ENCODE data around the gene RAP1A.

RAP1A gene

DNA sequence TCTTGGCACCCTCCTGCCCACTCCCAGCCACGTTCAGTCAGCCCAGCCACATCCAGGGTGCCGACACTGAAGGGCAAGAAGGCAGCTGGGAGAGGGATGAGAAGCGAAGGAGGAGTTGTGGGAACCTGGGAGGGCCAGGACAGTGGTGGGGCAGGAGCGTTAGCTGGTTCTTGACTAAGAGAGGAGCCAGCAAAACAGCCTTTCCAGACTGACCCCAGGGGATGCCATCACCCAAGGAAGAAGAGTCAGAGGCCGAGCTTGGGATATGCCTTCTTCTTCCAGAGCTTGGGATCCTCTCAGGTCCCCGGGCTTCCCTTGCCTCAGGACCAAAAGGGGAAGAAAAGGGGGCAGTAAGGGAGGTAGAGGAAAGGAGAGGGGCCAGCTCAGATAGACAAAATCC, 112.4 kb downstream of the RAP1A start:
- Histone ChIP-seq H3K4me3 (ENCODE audit: insufficient read depth in 1 of 2, low read depth in 1 of 2, low read length in 2 of 2) (no peak overlapping the region), H3K4me2 (ENCODE audit: low read length, poor library complexity, severe bottlenecking) (no peak overlapping the region), H3K4me1 (ENCODE audit: control insufficient read depth, insufficient read depth, low read depth, low read length) (peaks cover 21% of the 10 kb centered on the region), H3K4ac (ENCODE audit: low read depth in 1 of 2, low read length in 2 of 2) (no peak overlapping the region), H3K14ac (ENCODE audit: low read length in 2 of 2) (no peak overlapping the region), H2BK5ac (ENCODE audit: low read depth, low read length, poor library complexity, severe bottlenecking) (no peak overlapping the region), H2AFZ (ENCODE audit: low read depth, low read length) (no peak overlapping the region), H4K8ac (ENCODE audit: low read length) (no peak overlapping the region), H3K79me1 (replicated peaks; ENCODE audit: low read length, poor library complexity, severe bottlenecking) (peaks cover 27% of the 10 kb centered on the region), H3K9ac (ENCODE audit: low read length) (peak overlapping the region; percentile 80), H3K18ac (ENCODE audit: low read depth in 1 of 2, low read length in 2 of 2) (peak overlapping the region in 1 of 2 experiments; percentile 13), H3K27me3 (ENCODE audit: control insufficient read depth in 1 of 2, insufficient read depth in 1 of 2, low read length in 2 of 2) (no peaks in the 10 kb centered on the region), H3K36me3 (ENCODE audit: control insufficient read depth in 1 of 2, insufficient read depth in 2 of 2, low read depth in 1 of 2, low read length in 2 of 2) (peaks cover 16 to 35% of the 10 kb centered on the region in 2 experiments), H2BK12ac (ENCODE audit: low read length in 2 of 2) (peak overlapping the region in 1 of 2 experiments; percentile 17), H2BK15ac (ENCODE audit: low read depth, poor library complexity, severe bottlenecking) (no peak overlapping the region), H3K9me3 (ENCODE audit: control insufficient read depth, low read length) (no peaks in the 10 kb centered on the region), H4K91ac (ENCODE audit: low read length) (no peak overlapping the region), H2BK120ac (ENCODE audit: low read depth, low read length) (no peak overlapping the region), H3K27ac (ENCODE audit: low read length, poor library complexity, severe bottlenecking) (no peak overlapping the region), H2AK5ac (ENCODE audit: low read length, severe bottlenecking) (no peak overlapping the region), H3K23ac (ENCODE audit: low read length in 2 of 2) (peak overlapping the region in 1 of 2 experiments; percentile 47)
- DNase-seq, result no peak
- WGBS, result 97% methylated on average over 5 of the region's 6 CpGs

DNA sequence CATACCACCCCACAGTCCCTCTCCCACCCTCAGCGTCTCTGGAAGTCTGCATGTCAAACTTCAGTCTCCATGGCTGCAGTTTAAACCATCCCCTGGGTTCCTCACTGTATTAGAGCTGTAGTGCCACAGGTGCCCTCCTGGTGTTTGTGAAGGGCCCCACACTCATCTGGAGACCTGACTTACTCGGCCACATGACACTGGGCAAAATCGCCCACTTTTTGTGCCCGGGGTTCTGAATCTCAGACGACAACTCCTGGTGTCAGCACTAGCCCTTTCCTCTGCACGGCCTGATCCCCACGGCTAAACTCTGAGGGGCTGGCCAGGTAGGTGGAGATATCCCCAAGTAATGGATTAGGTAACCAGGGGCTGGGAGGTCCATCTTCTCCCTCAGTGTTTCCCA, 113.1 kb downstream of the RAP1A start:
- no peaks in the 10 kb centered on the region for H3K27me3 ChIP-seq (ENCODE audit: control insufficient read depth in 1 of 2, insufficient read depth in 1 of 2, low read length in 2 of 2)
- no peak overlapping the region for H2BK5ac ChIP-seq (ENCODE audit: low read depth, low read length, poor library complexity, severe bottlenecking)
- H3K4me2 ChIP-seq (ENCODE audit: low read length, poor library complexity, severe bottlenecking), result no peak overlapping the region
- H2BK12ac ChIP-seq (ENCODE audit: low read length in 2 of 2), result peak overlapping the region; percentile 56 to 65
- H4K91ac ChIP-seq (ENCODE audit: low read length), result peak overlapping the region; percentile 55
- H3K9me3 ChIP-seq (ENCODE audit: control insufficient read depth, low read length), result no peaks in the 10 kb centered on the region
- H3K27ac ChIP-seq (ENCODE audit: low read length, poor library complexity, severe bottlenecking), result no peak overlapping the region
- H2AFZ ChIP-seq (ENCODE audit: low read depth, low read length), result no peak overlapping the region
- WGBS, result 90% methylated on average over 6 of the region's 7 CpGs
- peaks cover 22% of the 10 kb centered on the region for H3K4me1 ChIP-seq (ENCODE audit: control insufficient read depth, insufficient read depth, low read depth, low read length)
- peak overlapping the region; percentile 28 to 37 for H3K18ac ChIP-seq (ENCODE audit: low read depth in 1 of 2, low read length in 2 of 2)
- H4K8ac ChIP-seq (ENCODE audit: low read length), result peak overlapping the region; percentile 45
- H3K9ac ChIP-seq (ENCODE audit: low read length), result peak overlapping the region; percentile 80
- peak overlapping the region; percentile 74 for H2BK120ac ChIP-seq (ENCODE audit: low read depth, low read length)
- H3K4me3 ChIP-seq (ENCODE audit: insufficient read depth in 1 of 2, low read depth in 1 of 2, low read length in 2 of 2), result peak overlapping the region in 1 of 2 experiments; percentile 41
- no peak overlapping the region for H2AK5ac ChIP-seq (ENCODE audit: low read length, severe bottlenecking)
- H3K4ac ChIP-seq (ENCODE audit: low read depth in 1 of 2, low read length in 2 of 2), result peak overlapping the region in 1 of 2 experiments; percentile 35
- DNase-seq, result no peak
- H3K79me1 ChIP-seq (replicated peaks; ENCODE audit: low read length, poor library complexity, severe bottlenecking), result peaks cover 27% of the 10 kb centered on the region
- peaks cover 9 to 28% of the 10 kb centered on the region in 2 experiments for H3K36me3 ChIP-seq (ENCODE audit: control insufficient read depth in 1 of 2, insufficient read depth in 2 of 2, low read depth in 1 of 2, low read length in 2 of 2)
- peak overlapping the region; percentile 65 for H2BK15ac ChIP-seq (ENCODE audit: low read depth, poor library complexity, severe bottlenecking)
- no peak overlapping the region for H3K14ac ChIP-seq (ENCODE audit: low read length in 2 of 2)
- H3K23ac ChIP-seq (ENCODE audit: low read length in 2 of 2), result no peak overlapping the region

DNA sequence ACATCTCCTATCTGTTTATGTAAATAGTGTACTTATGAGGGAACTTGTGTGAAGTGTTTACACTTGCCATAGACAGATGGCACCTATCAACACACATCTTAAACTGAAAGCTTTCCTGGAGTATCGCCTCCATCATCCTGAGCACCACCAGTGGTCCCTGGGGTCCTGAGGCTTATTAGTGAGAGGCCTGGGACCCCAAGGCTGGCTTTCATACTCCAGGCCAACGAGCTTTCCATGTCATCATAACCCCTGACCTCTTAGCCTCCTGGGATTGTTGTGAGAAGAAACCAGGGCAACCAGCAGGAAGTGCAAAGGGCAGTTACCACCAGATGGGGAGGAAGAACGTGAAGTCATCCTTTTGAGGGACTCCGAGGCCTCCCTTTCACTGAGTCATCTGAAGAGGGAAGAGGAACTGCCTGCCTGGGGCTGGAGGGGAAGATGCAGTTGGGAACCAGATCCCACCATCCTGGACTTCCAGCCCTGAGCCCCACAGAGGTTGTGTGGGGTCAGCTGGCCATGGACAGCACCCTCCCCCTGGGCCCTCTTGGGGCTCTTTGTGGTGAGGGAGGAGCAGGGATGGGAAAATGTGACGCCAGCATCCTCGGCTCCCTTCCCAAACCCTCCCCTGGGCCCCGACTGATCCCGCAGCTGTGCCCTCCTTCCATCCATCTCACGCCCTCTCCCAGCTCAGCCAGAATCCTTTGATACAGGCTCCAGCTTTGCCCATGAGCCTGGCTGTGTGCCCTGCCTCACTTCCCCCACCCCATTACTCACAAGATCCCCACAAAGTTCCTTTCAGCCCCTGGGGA, 113.8 kb downstream of the RAP1A start:
- Histone ChIP-seq H2BK5ac (ENCODE audit: low read depth, low read length, poor library complexity, severe bottlenecking) (no peak overlapping the region), H3K18ac (ENCODE audit: low read depth in 1 of 2, low read length in 2 of 2) (peak overlapping the region; percentile 79 to 89), H4K91ac (ENCODE audit: low read length) (peak overlapping the region; percentile 93), H3K9ac (ENCODE audit: low read length) (peak overlapping the region; percentile 80), H2AK5ac (ENCODE audit: low read length, severe bottlenecking) (no peak overlapping the region), H3K4me1 (ENCODE audit: control insufficient read depth, insufficient read depth, low read depth, low read length) (peaks cover 28% of the 10 kb centered on the region), H3K4me3 (ENCODE audit: insufficient read depth in 1 of 2, low read depth in 1 of 2, low read length in 2 of 2) (peak overlapping the region in 1 of 2 experiments; percentile 41), H3K79me1 (replicated peaks; ENCODE audit: low read length, poor library complexity, severe bottlenecking) (peaks cover 28% of the 10 kb centered on the region), H2AFZ (ENCODE audit: low read depth, low read length) (no peak overlapping the region), H2BK120ac (ENCODE audit: low read depth, low read length) (peak overlapping the region; percentile 84), H3K9me3 (ENCODE audit: control insufficient read depth, low read length) (no peaks in the 10 kb centered on the region), H3K4me2 (ENCODE audit: low read length, poor library complexity, severe bottlenecking) (no peak overlapping the region), H3K23ac (ENCODE audit: low read length in 2 of 2) (no peak overlapping the region), H4K8ac (ENCODE audit: low read length) (peak overlapping the region; percentile 85), H2BK15ac (ENCODE audit: low read depth, poor library complexity, severe bottlenecking) (peak overlapping the region; percentile 77), H2BK12ac (ENCODE audit: low read length in 2 of 2) (peak overlapping the region; percentile 85 to 97), H3K27ac (ENCODE audit: low read length, poor library complexity, severe bottlenecking) (no peak overlapping the region), H3K4ac (ENCODE audit: low read depth in 1 of 2, low read length in 2 of 2) (peak overlapping the region; percentile 67 to 89), H3K36me3 (ENCODE audit: control insufficient read depth in 1 of 2, insufficient read depth in 2 of 2, low read depth in 1 of 2, low read length in 2 of 2) (peaks cover 6 to 28% of the 10 kb centered on the region in 2 experiments), H3K27me3 (ENCODE audit: control insufficient read depth in 1 of 2, insufficient read depth in 1 of 2, low read length in 2 of 2) (no peaks in the 10 kb centered on the region), H3K14ac (ENCODE audit: low read length in 2 of 2) (no peak overlapping the region)
- DNase-seq, result peak; percentile 99
- 36% methylated on average over 8 of the region's 9 CpGs for WGBS

DNA sequence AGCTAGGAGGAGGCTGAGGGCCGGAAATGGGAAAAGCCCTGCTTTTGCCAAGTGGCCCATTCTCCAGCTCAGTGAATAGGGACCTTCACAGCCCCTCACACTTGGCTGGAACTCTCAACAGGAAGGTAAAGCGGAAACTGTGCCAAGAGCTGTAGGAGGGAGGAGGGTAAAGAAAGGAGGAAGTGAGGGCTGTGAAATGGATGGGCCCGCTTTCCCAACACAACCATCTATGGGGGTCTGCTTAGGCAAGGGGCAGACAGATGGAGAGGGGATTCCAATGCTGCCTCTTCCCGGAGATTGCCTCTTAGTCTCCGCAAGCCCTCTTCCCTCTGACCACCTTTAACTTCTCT, 114.4 kb downstream of the RAP1A start:
- H4K91ac ChIP-seq (ENCODE audit: low read length), result peak overlapping the region; percentile 93
- WGBS, result 94% methylated on average over 4 of the region's 5 CpGs

More for the DNA sequence above, 114.4 kb downstream of the RAP1A start:
- Histone ChIP-seq H3K23ac (ENCODE audit: low read length in 2 of 2) (no peak overlapping the region), H3K27me3 (ENCODE audit: control insufficient read depth in 1 of 2, insufficient read depth in 1 of 2, low read length in 2 of 2) (no peaks in the 10 kb centered on the region), H4K8ac (ENCODE audit: low read length) (peak overlapping the region; percentile 85), H3K14ac (ENCODE audit: low read length in 2 of 2) (no peak overlapping the region), H2BK5ac (ENCODE audit: low read depth, low read length, poor library complexity, severe bottlenecking) (no peak overlapping the region), H2BK12ac (ENCODE audit: low read length in 2 of 2) (peak overlapping the region; percentile 88 to 97), H3K36me3 (ENCODE audit: control insufficient read depth in 1 of 2, insufficient read depth in 2 of 2, low read depth in 1 of 2, low read length in 2 of 2) (peaks cover 6 to 28% of the 10 kb centered on the region in 2 experiments), H3K4me1 (ENCODE audit: control insufficient read depth, insufficient read depth, low read depth, low read length) (peaks cover 28% of the 10 kb centered on the region), H3K9me3 (ENCODE audit: control insufficient read depth, low read length) (no peaks in the 10 kb centered on the region), H3K79me1 (replicated peaks; ENCODE audit: low read length, poor library complexity, severe bottlenecking) (peaks cover 26% of the 10 kb centered on the region), H3K4me2 (ENCODE audit: low read length, poor library complexity, severe bottlenecking) (no peak overlapping the region), H3K4me3 (ENCODE audit: insufficient read depth in 1 of 2, low read depth in 1 of 2, low read length in 2 of 2) (peak overlapping the region in 1 of 2 experiments; percentile 41), H3K27ac (ENCODE audit: low read length, poor library complexity, severe bottlenecking) (no peak overlapping the region), H3K4ac (ENCODE audit: low read depth in 1 of 2, low read length in 2 of 2) (peak overlapping the region; percentile 67 to 89), H3K9ac (ENCODE audit: low read length) (peak overlapping the region; percentile 80), H3K18ac (ENCODE audit: low read depth in 1 of 2, low read length in 2 of 2) (peak overlapping the region; percentile 79 to 89), H2BK15ac (ENCODE audit: low read depth, poor library complexity, severe bottlenecking) (peak overlapping the region; percentile 77), H2AK5ac (ENCODE audit: low read length, severe bottlenecking) (peak overlapping the region; percentile 15), H2BK120ac (ENCODE audit: low read depth, low read length) (peak overlapping the region; percentile 84), H2AFZ (ENCODE audit: low read depth, low read length) (no peak overlapping the region)
- DNase-seq, result no peak

Data from mesenchymal stem cell (in vitro differentiated cells and primary cell).